MM.1S (cell line): Measurements from ENCODE around the gene PERCC1.

ENCODE experiments used
- EZH2 ChIP-seq: fragments of 300-600 bp; sonication (generic); optimal IDR thresholded peaks from 2 replicates; pipeline ENCODE3; 2017; ENCODE audit warnings: low read depth, mild to moderate bottlenecking, antibody characterized with exemption, low read length, mixed read lengths
- TF ChIP-seq, protein P1 (sequence below): fragments of 300-600 bp; sonication (generic); IDR thresholded peaks from 2 replicates; pipeline ENCODE4 v1.5.1; 2016; ENCODE audit warnings: antibody characterized with exemption, low read length, mixed read lengths

- TF ChIP-seq, protein P1, sequence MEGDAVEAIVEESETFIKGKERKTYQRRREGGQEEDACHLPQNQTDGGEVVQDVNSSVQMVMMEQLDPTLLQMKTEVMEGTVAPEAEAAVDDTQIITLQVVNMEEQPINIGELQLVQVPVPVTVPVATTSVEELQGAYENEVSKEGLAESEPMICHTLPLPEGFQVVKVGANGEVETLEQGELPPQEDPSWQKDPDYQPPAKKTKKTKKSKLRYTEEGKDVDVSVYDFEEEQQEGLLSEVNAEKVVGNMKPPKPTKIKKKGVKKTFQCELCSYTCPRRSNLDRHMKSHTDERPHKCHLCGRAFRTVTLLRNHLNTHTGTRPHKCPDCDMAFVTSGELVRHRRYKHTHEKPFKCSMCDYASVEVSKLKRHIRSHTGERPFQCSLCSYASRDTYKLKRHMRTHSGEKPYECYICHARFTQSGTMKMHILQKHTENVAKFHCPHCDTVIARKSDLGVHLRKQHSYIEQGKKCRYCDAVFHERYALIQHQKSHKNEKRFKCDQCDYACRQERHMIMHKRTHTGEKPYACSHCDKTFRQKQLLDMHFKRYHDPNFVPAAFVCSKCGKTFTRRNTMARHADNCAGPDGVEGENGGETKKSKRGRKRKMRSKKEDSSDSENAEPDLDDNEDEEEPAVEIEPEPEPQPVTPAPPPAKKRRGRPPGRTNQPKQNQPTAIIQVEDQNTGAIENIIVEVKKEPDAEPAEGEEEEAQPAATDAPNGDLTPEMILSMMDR = no peak
- TF ChIP-seq EZH2 = no peak
Observed at GRCh38 chr16:1442697-1443096, 11.8 kb downstream of the PERCC1 start.
